Dendritic cell treated with granulocyte-macrophage colony-stimulating factor and Interleukin-4, amounts not matched to agents 40 ng/mL and 50 ng/mL, for 4 days (primary cell): ENCODE results near the gene SH3PXD2A.

Source experiments
- H3K27ac Mint-ChIP-seq: one replicate; pipeline ENCODE4 v1.8.0; 2022; ENCODE audit warnings: mild to moderate bottlenecking, mixed read lengths
- H3K27me3 Mint-ChIP-seq: one replicate; pipeline ENCODE4 v1.8.0; 2022; ENCODE audit warnings: mild to moderate bottlenecking, mixed read lengths
- H3K36me3 Mint-ChIP-seq: one replicate; pipeline ENCODE4 v1.8.0; 2022; ENCODE audit warnings: low read depth, mixed read lengths
- H3K4me1 Mint-ChIP-seq: one replicate; pipeline ENCODE4 v1.8.0; 2022; ENCODE audit warnings: low read depth, mixed read lengths
- H3K4me3 Mint-ChIP-seq: one replicate; pipeline ENCODE4 v1.8.0; 2022; ENCODE audit warnings: mild to moderate bottlenecking, moderate library complexity, mixed read lengths
- H3K9me3 Mint-ChIP-seq: one replicate; pipeline ENCODE4 v1.8.0; 2022; ENCODE audit warnings: mixed read lengths
- intact Hi-C: fragments of 100-400 bp; cut with micrococcal nuclease; formaldehyde crosslinking; loops from one replicate; pipeline ENCODE4 v1.15.0; 2022

The SH3PXD2A gene

DNA sequence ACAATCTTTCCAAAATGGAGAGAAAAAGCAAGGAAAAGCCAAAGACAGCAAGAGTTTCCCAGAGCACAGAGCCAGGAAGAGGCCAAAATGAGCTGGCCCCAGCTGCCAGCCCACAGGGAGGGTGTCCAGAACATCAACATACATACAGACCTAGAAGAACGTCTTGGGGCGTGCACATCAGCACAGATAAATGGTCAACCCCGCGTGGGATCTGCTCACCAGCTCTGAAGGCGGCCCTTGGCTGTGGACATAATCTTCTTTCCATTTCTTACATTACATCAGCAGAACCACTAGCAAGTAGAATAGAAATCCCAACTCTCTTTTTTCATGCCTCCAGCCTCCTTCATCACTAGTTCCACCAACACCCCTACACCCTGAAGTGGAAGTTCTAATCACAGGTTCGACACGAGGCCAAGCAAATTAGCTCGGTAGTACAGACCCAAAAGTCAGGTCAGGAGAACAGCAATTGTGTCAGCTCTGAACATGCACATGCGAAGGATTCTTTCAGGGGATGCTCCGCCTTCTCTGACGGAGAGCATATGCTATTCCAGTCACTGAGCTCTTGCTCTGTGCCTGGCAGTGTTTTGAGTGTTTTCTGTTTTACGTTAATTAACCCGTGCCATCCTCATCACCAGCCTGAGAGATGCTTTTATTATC, 16.4 kb downstream of the SH3PXD2A start:
- Mint-ChIP-seq H3K9me3 (no peaks in the 10 kb centered on the region), H3K4me1 (peaks cover 15% of the 10 kb centered on the region), H3K4me3 (no peak overlapping the region), H3K27ac (no peak overlapping the region), H3K27me3 (peaks cover 8% of the 10 kb centered on the region), H3K36me3 (no peaks in the 10 kb centered on the region)
- intact Hi-C loops: no loop called here

DNA sequence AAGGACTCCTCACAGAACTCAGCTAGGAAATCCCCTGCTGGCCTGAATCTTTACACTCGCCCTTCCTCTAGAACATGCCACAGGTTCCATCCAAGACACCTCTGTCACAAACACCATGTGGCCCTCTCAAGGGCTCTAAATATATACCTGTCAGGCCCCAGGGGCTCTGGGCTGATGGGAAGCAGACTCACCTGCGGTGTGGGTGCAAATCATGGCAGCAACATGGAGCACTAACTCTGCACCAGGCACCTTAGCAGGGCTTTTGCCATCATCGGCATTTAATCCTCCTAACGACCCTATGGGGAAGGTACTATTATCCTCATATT, 17.3 kb downstream of the SH3PXD2A start:
- H3K4me1 Mint-ChIP-seq: peaks cover 20% of the 10 kb centered on the region

DNA sequence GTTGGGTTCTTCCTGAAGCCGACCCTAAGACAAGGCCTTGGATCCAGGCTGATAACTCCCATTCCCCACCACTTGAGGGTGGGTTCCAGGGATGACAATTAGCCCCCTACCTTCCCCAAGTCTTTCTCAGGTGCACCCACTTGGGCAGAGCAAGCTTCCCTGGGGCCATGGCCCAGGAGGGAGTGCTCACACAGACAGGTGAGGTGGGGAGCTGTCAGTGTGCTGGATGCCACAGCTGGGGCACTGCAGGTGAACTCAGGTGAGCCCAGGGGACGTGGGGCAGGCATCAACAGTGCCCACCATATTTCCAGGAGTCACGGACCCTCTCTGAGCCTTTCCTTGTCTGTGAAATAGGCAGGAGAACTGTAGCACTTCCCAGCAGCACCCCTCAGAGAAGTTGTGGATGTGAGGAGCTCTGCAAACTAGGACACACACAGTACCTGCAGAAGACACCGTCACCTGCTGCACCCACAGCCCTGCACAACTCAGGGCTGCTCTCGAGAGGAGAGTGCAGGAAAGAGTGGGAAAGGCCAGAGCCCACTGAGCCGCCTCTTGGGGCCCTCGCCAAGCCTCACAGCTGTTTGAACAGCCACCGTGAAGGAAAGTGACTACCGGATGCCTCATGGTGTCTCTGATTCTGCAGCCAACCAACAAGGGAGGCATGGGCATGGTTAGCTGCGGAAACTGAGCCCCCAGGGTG, 17.9 kb downstream of the SH3PXD2A start:
- no peaks in the 10 kb centered on the region for H3K9me3 Mint-ChIP-seq
- no peak overlapping the region for H3K27ac Mint-ChIP-seq
- H3K36me3 Mint-ChIP-seq: no peaks in the 10 kb centered on the region
- intact Hi-C loops: no loop called here
- H3K27me3 Mint-ChIP-seq: peaks cover 8% of the 10 kb centered on the region
- peaks cover 20% of the 10 kb centered on the region for H3K4me1 Mint-ChIP-seq
- H3K4me3 Mint-ChIP-seq: no peak overlapping the region

More for the DNA sequence above, 17.3 kb downstream of the SH3PXD2A start:
- Mint-ChIP-seq H3K4me3 (no peak overlapping the region), H3K36me3 (no peaks in the 10 kb centered on the region), H3K9me3 (no peaks in the 10 kb centered on the region), H3K27me3 (peaks cover 8% of the 10 kb centered on the region), H3K27ac (no peak overlapping the region)
- intact Hi-C loops: no loop called here

DNA sequence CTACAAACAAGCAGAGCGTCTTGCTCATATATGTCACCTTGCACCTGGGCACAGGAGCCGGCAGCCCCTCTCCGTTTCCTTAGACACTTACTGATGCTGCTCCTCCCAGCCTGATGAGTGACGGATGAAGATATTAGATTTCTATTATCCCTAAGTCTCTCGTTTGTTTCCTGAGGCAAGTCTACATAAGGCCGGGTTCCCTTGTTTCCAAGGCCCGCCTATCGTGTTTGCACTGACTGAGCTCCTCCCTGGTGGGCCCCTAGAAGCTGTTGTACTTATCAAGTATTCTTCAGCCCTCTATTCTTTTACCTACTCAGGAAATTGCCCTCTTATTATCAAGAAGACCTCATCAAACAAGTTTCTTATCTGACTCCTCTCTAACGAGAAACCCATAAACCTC, 18.5 kb downstream of the SH3PXD2A start:
- Mint-ChIP-seq H3K36me3 (no peaks in the 10 kb centered on the region), H3K4me3 (no peak overlapping the region), H3K4me1 (peaks cover 20% of the 10 kb centered on the region), H3K27ac (no peak overlapping the region), H3K9me3 (no peaks in the 10 kb centered on the region), H3K27me3 (peaks cover 8% of the 10 kb centered on the region)
- intact Hi-C loops: no loop called here

DNA sequence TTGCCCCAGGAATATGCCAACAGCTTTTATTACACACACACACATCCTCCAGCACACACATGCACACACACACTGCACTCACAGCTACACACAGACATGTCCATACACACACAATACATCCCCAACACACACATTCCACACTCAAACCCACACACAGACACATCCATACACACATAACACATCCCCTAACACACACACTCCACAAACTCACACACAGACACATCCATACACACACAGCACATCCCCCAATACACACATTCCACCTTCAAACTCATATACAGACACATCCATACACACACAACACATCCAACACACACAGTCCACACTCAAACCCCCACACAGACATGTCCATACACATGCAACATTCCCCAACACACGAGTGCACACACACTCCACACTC, 19.1 kb downstream of the SH3PXD2A start:
- H3K4me3 Mint-ChIP-seq: no peak overlapping the region
- H3K27ac Mint-ChIP-seq: peak overlapping the region; percentile 0
- H3K27me3 Mint-ChIP-seq: peaks cover 6% of the 10 kb centered on the region
- intact Hi-C loops: no loop called here
- no peaks in the 10 kb centered on the region for H3K9me3 Mint-ChIP-seq
- no peaks in the 10 kb centered on the region for H3K36me3 Mint-ChIP-seq
- H3K4me1 Mint-ChIP-seq: peaks cover 20% of the 10 kb centered on the region

DNA sequence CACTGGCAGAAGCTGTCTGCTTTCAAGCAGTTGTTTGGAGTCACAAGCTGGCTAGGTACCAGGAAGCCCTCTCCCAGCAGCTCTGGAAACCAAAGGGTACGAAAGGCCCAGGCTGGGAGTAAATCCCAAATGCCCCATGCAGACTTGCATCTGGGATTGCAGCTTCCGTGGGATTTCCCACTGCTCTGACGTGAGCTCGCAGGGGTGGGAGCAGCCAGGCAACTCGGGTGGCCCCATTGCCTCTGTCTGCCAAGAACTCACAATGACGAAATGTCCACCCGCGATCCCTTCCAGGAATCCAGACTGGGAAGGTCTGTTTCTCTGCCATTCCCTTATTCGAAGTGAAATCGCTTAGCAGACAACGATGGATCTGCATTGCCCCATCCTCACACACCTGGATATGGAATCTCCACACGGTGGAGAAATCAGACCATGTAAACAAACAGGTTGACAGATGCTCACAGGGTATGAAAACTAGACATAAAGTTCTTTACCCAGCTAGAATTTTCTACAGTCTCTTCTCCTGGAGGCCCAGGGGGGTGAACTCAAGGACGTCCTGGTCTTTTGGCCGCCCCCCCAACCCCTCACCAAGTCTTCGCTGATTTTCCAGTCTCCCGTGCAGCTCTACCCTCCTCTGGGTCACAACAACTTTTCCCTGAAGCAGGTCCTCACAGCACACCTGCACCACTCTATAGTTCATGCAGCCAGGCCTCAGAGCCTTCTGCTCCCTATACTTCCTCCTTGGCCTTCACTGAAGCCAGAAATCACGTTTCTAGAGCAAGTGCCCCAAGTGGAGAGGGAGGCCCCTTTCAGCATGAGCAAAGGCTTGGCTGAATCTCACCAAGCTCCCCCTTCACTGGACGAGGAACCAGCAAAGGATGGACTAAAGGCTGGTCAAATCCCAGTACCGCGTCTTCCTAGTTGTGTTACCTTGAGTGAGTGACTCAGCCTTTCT, 20.0 kb downstream of the SH3PXD2A start:
- Mint-ChIP-seq H3K4me3 (no peak overlapping the region), H3K4me1 (peaks cover 20% of the 10 kb centered on the region), H3K9me3 (no peaks in the 10 kb centered on the region), H3K27me3 (peaks cover 8% of the 10 kb centered on the region), H3K27ac (peak overlapping the region; percentile 38), H3K36me3 (no peaks in the 10 kb centered on the region)
- intact Hi-C loops: no loop called here

DNA sequence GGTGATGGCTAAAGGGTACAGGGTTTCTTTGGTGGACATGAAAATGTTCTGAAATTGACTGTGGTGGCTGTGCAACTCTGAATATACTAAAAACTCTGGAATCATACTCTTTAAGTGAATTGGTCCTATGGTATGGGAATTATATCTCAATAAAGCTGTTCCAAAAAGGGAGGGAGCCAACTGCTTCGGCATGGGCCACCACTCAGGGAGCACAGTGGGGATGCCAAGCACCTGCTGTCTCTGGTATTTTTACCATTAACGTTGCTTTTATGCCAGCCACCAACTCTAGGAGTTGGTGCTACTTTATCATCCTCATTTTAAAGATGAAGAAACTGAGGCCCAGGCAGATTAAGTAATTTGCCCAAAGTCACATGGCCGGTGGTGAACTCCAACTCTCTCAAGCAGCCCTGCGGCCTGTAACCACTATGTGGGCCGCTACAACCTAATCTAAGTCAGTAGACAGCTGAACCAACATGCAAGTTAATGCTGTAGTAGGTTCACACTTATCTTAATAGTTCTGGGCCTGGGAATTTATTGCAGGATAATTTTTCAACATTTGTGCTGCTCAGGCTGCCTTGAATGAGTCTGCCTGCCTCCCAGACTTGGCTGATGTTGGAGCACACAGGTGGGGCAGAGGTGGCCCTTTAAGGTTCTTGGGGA, 20.8 kb downstream of the SH3PXD2A start:
- H3K36me3 Mint-ChIP-seq: no peaks in the 10 kb centered on the region
- intact Hi-C loops: no loop called here
- H3K4me1 Mint-ChIP-seq: peaks cover 20% of the 10 kb centered on the region
- peak overlapping the region; percentile 69 for H3K27ac Mint-ChIP-seq
- no peak overlapping the region for H3K4me3 Mint-ChIP-seq
- H3K27me3 Mint-ChIP-seq: peaks cover 7% of the 10 kb centered on the region
- no peaks in the 10 kb centered on the region for H3K9me3 Mint-ChIP-seq

DNA sequence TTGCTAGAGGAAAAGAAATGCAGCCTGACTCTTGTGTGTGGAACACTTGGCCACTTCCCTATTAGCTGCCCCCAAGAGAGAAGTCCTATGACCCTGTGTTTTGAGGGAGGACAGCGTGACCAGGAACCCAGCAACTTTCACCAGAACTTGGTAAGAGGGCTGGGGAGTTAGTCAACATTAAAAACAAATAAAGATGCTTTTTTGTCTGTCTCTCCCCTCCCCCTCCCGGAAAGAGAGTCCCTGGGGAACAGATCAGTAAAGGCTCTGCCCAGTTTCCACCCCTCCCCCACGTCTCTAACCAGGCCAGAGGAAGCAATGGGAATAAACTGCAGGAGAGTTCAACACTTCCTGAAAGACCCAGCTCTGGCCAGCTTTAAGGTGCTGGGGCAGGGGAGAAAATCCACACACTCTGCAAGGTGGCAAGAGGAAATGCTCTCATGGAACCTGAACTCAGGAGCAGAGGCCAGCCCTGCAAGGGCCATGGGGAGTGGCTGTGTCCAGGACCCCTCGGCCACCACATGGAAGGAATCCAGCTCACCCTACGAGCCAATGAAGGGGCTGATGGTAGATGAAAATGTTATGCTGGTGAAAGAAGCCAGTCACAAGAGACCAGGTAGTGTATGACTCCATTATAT, 21.5 kb downstream of the SH3PXD2A start:
- H3K9me3 Mint-ChIP-seq: no peaks in the 10 kb centered on the region
- no peak overlapping the region for H3K4me3 Mint-ChIP-seq
- H3K27me3 Mint-ChIP-seq: peaks cover 7% of the 10 kb centered on the region
- intact Hi-C loops: no loop called here
- H3K36me3 Mint-ChIP-seq: no peaks in the 10 kb centered on the region
- H3K4me1 Mint-ChIP-seq: peaks cover 20% of the 10 kb centered on the region
- H3K27ac Mint-ChIP-seq: peak overlapping the region; percentile 69

DNA sequence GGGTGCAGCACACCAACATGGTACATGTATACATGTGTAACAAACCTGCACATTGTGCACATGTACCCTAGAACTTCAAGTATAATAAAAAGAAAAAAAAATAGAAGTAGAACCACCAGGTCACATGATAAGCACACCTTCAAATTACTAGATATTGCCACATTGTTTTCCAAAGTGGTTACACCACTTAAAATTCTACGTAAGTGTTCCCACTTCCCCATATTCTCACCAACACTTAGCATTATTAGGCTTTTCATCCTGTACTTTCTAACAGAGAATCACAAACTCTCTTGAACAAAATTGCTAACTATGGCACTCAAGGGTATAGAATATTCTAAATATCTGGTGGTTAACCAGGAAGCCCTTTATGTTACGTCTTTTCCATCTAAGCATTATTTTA, 22.6 kb downstream of the SH3PXD2A start:
- H3K36me3 Mint-ChIP-seq: no peaks in the 10 kb centered on the region
- intact Hi-C loops: no loop called here
- no peak overlapping the region for H3K27ac Mint-ChIP-seq

DNA sequence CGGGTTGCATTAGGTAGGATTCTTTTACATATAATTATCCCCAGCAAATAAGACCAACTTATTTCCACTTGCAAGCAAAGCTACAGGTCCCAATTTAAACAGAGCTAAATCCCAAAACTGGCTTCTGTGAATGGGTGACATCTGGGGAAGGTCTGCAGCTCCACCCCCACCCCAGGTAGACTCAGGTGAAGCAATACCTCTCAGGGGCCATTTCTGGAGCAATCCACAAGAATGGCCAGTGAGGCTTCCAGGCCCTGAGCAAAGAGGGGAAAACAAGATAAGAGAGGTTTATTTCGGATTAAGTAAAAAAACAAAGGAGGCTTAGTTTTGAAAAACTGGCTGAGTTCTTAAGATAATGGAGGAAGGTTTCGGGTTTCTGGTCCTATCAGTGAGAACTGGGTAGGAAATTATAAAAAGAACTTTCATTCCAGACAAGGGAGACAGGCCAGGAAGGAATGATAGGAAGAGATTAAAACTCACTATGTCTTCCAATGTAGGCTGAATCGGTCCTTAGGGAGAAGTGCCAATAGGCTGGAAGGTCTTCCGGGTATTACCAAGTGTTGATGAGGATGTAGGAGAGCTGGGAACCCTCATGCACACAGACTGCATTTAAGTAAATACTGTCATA, 25.4 kb downstream of the SH3PXD2A start:
- Mint-ChIP-seq H3K4me3 (no peak overlapping the region), H3K27me3 (peaks cover 5% of the 10 kb centered on the region), H3K9me3 (no peaks in the 10 kb centered on the region), H3K27ac (no peak overlapping the region), H3K36me3 (no peaks in the 10 kb centered on the region), H3K4me1 (peaks cover 9% of the 10 kb centered on the region)
- intact Hi-C loops: no loop called here

More for the DNA sequence above, 22.6 kb downstream of the SH3PXD2A start:
- Mint-ChIP-seq H3K4me1 (peaks cover 20% of the 10 kb centered on the region), H3K4me3 (no peak overlapping the region), H3K27me3 (peaks cover 6% of the 10 kb centered on the region), H3K9me3 (no peaks in the 10 kb centered on the region)

DNA sequence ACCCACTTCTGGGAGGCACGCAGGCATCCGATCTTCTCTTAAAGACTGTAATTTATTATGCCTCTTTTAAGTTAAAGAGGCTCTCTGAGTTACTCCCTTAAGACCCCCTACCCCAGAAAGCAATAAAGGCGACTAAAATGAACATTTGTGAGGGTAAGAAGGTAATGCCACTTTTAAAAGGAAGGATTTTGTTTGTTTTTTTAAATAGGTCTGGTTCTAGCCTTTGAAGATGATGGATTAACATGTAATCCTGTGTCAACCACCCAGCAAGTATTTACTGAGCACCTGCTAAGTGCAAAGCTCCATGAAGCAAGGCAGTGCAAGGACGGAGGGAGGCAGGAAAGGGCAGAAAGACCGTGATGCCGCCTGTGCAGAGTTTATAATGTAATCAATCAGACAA, 26.1 kb downstream of the SH3PXD2A start:
- Mint-ChIP-seq H3K4me1 (peaks cover 13% of the 10 kb centered on the region), H3K4me3 (no peak overlapping the region)
- intact Hi-C loops: no loop called here

DNA sequence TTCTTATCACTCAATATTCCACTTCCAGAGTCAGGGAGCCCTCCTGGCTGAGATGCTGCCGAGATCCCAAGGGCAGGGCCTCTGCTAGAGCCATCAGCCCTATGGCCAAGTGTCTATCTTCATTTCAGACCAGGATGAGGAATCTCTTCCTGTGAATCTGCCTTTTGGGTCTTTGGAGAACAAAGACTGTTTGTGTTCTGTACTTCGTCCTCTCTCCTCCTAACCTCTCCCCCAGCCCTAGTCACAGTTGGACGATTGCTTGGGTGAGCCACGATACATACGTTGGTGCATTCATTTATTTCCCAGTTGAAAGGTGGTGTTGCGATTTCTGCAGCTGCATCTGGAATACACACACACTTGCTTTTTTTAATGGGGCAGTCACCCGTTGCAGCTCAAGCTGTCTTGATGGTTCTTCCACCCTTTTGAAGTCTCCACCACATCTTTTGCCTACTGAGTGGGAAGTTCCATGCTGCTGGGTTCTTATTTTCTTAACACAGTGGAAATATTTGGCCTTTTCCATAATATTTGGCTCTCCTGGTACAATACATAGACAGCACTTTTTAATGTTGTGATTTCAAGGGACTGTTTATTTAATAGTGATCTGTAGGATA, 26.7 kb downstream of the SH3PXD2A start:
- Mint-ChIP-seq H3K27me3 (peaks cover 9% of the 10 kb centered on the region), H3K36me3 (no peaks in the 10 kb centered on the region), H3K27ac (no peak overlapping the region), H3K4me1 (peaks cover 10% of the 10 kb centered on the region), H3K9me3 (no peaks in the 10 kb centered on the region), H3K4me3 (no peak overlapping the region)
- intact Hi-C loops: no loop called here

More for the DNA sequence above, 26.1 kb downstream of the SH3PXD2A start:
- H3K27me3 Mint-ChIP-seq: peaks cover 9% of the 10 kb centered on the region
- no peak overlapping the region for H3K27ac Mint-ChIP-seq
- no peaks in the 10 kb centered on the region for H3K36me3 Mint-ChIP-seq
- no peaks in the 10 kb centered on the region for H3K9me3 Mint-ChIP-seq

DNA sequence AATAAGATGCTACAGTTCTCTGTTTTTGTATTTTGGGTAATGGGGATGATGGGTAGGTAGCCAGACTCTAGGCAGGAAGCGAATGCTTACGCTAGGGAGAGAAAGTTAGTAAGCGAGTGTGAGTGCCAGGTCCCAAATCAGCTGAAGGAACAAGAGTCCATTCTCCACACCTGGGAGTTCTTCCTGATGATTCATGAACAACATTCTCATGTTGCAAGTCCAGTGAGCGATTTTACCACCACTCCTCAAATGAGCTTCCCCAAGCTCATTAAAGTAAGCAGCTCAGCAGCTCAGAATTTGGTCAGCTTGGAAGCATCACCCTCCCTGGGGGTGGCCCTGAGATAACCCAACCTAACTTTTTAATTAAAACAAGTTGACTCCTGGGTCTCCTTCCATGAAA, 27.3 kb downstream of the SH3PXD2A start:
- no peak overlapping the region for H3K4me3 Mint-ChIP-seq
- H3K27ac Mint-ChIP-seq: no peak overlapping the region
- H3K27me3 Mint-ChIP-seq: peaks cover 12% of the 10 kb centered on the region
- peaks cover 8% of the 10 kb centered on the region for H3K4me1 Mint-ChIP-seq
- intact Hi-C loops: no loop called here
- no peaks in the 10 kb centered on the region for H3K9me3 Mint-ChIP-seq
- H3K36me3 Mint-ChIP-seq: no peaks in the 10 kb centered on the region
